Stimulated activated effector memory CD8-positive, alpha-beta T cell treated with anti-CD3 and anti-CD28 coated beads, Interleukin-12 subunit alpha, Interleukin-12 subunit beta, amount 100 ng/mL, for 72 hours (primary cell): ENCODE results near the gene FAM117A.

Source experiments
- ATAC-seq: fragments of 150-1000 bp; cut with Tn5 transposase; 2 replicates; pipeline ENCODE4 v1.10.0; 2021
- DNase-seq, 2 donors: peaks; one replicate each; pipeline ENCODE4 v3.0.0; 2021 to 2022; ENCODE audit warnings: low spot score in 2 of 2
- H3K27ac Mint-ChIP-seq: one replicate; pipeline ENCODE4 v1.8.0; 2022; ENCODE audit warnings: mild to moderate bottlenecking, mixed read lengths
- H3K36me3 Mint-ChIP-seq: one replicate; pipeline ENCODE4 v1.8.0; 2022; ENCODE audit warnings: mild to moderate bottlenecking, mixed read lengths
- H3K4me1 Mint-ChIP-seq: one replicate; pipeline ENCODE4 v1.8.0; 2022; ENCODE audit warnings: mixed read lengths
- H3K4me3 Mint-ChIP-seq: one replicate; pipeline ENCODE4 v1.8.0; 2022; ENCODE audit warnings: mild to moderate bottlenecking, mixed read lengths
- H3K9me3 Mint-ChIP-seq: one replicate; pipeline ENCODE4 v1.8.0; 2022; ENCODE audit warnings: mixed read lengths

FAM117A gene

GRCh38 chr17:49753959-49754391 lies 10.0 kb downstream of the FAM117A start:
- H3K9me3 Mint-ChIP-seq = no peaks in the 10 kb centered on the region
- H3K27ac Mint-ChIP-seq = peak overlapping the region; percentile 40
- DNase-seq (no peak), ATAC-seq (no peak)
- peak overlapping the region; percentile 23 for H3K4me3 Mint-ChIP-seq
- peaks cover 67% of the 10 kb centered on the region for H3K4me1 Mint-ChIP-seq
- peaks cover 42% of the 10 kb centered on the region for H3K36me3 Mint-ChIP-seq

DNA sequence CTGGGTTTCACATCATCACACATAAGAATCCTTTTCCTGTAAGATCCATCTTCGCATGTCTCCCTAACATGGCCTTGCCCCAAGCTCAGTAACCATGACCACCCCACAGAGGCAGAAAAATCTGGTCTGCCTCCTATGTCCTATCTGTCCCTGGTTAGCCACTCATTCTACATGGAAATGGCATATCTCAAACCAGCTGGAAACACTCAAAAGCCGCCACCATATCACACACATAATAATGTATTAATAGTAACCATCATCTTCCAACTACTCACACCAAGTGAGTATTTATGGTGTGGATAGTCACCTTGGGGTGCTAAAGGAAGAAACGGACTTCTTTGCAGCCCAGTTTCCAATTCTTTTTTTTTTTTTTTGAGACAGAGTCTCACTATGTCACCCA lies 11.4 kb downstream of the FAM117A start:
- Mint-ChIP-seq H3K36me3 (peaks cover 28% of the 10 kb centered on the region), H3K9me3 (no peaks in the 10 kb centered on the region), H3K27ac (peak overlapping the region; percentile 21), H3K4me3 (no peak overlapping the region), H3K4me1 (peaks cover 78% of the 10 kb centered on the region)
- DNase-seq (no peak), ATAC-seq (no peak)

GRCh38 chr17:49749730-49750129 lies 14.2 kb downstream of the FAM117A start:
- H3K4me1 Mint-ChIP-seq = peaks cover 82% of the 10 kb centered on the region
- no peak for ATAC-seq
- H3K27ac Mint-ChIP-seq = peak overlapping the region; percentile 65
- H3K4me3 Mint-ChIP-seq = no peak overlapping the region
- H3K36me3 Mint-ChIP-seq = peaks cover 18% of the 10 kb centered on the region
- no peak for DNase-seq
- H3K9me3 Mint-ChIP-seq = no peaks in the 10 kb centered on the region

DNA sequence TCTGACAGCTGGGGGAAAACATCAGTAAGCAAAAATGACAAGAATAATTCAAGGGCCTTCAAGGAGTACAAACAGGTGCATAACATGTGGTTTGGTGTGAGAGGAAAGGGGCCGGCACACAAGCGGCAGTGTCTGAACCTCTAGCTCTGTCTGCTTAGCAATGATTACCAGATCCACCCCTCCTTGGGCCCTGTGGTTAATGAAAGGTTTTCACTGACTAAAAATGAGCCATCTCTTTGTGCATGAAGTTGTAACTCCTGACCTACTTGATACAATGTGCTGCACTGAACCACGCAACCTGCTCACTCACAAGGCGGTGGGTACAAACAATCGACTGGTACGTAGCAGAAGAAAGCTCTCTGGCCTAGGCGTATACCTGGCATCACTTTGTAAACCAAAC lies 15.1 kb downstream of the FAM117A start:
- Mint-ChIP-seq H3K4me3 (peak overlapping the region; percentile 65), H3K27ac (peak overlapping the region; percentile 92), H3K9me3 (no peaks in the 10 kb centered on the region), H3K36me3 (peaks cover 18% of the 10 kb centered on the region), H3K4me1 (peaks cover 74% of the 10 kb centered on the region)
- DNase-seq (peak; percentile 36 to 79), ATAC-seq (peak; percentile 98)

DNA sequence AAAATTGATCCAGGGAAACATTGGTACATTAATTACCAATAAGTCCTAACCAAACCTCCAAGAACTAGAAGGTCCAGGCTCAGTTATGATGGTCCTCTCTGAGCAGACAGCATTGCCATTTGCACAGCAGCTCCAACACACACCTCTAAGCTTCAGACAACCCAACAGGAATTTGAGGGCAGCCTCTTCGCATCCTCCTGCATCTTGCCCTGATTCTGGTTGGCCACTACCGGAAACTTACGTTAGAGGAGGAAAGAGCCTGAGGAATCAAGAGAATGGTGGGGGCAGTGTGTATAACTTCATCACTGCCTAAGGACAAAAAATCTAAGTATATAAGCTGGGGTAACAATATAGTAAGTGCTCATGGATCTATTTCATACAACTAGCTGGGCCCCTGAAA lies 15.7 kb downstream of the FAM117A start:
- ATAC-seq (no peak), DNase-seq (no peak)
- Mint-ChIP-seq H3K4me1 (peaks cover 71% of the 10 kb centered on the region), H3K36me3 (peaks cover 18% of the 10 kb centered on the region), H3K9me3 (no peaks in the 10 kb centered on the region), H3K27ac (peak overlapping the region; percentile 92), H3K4me3 (peak overlapping the region; percentile 65)

- no peak for ATAC-seq
- DNase-seq = no peak
- Mint-ChIP-seq H3K4me1 (peaks cover 71% of the 10 kb centered on the region), H3K4me3 (peak overlapping the region; percentile 65), H3K36me3 (peaks cover 18% of the 10 kb centered on the region), H3K9me3 (no peaks in the 10 kb centered on the region), H3K27ac (peak overlapping the region; percentile 92)
Measured at GRCh38 chr17:49747632-49748031, 16.3 kb downstream of the FAM117A start.

DNA sequence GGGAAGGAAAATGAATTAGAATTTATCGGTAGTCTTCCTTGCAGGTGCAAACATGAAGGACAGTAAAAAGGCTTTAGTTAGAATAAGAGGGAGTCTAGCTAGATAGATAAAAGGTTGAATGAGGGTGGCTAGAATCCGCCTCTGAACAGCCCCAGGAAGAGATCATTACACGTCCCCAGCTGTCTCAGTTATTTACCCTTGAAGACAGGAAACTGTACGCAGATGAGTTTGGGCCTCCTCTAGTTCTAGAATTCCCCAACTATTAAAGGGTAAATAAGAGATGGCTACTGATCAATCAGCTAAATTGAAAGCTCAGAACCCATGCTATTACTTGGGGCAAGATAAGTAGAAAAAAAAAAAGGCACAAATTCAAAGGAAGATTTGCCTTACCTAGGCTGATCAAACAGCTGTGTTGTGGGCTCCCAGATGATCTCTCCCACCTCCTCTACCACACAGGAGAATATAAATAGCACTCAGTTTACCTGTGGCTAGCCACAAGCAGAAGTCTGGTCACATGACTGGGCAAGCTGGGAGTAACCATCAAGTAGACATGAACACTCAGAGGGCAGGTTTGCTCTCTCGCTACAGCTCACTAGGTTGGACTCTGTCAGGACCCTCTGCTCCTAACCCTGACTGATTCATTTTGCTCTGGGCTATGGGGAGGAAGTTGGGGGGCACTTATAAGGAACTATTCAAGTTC lies 17.0 kb downstream of the FAM117A start:
- H3K9me3 Mint-ChIP-seq = no peaks in the 10 kb centered on the region
- DNase-seq (no peak), ATAC-seq (peak; percentile 50)

GRCh38 chr17:49745175-49746139 lies 18.5 kb downstream of the FAM117A start:
- Mint-ChIP-seq H3K27ac (peak overlapping the region; percentile 92), H3K9me3 (no peaks in the 10 kb centered on the region), H3K36me3 (peaks cover 10% of the 10 kb centered on the region), H3K4me1 (peaks cover 80% of the 10 kb centered on the region), H3K4me3 (peak overlapping the region; percentile 65)
- ATAC-seq (no peak), DNase-seq (no peak)

More for the DNA sequence above, 17.0 kb downstream of the FAM117A start:
- Mint-ChIP-seq H3K27ac (peak overlapping the region; percentile 92), H3K4me3 (peak overlapping the region; percentile 65), H3K4me1 (peaks cover 71% of the 10 kb centered on the region), H3K36me3 (peaks cover 18% of the 10 kb centered on the region)

GRCh38 chr17:49742166-49742638 lies 21.7 kb downstream of the FAM117A start:
- Mint-ChIP-seq H3K27ac (peak overlapping the region; percentile 98), H3K36me3 (peaks cover 15% of the 10 kb centered on the region)

GRCh38 chr17:49741692-49742076 lies 22.2 kb downstream of the FAM117A start:
- ATAC-seq = no peak
- Mint-ChIP-seq H3K4me1 (peaks cover 84% of the 10 kb centered on the region), H3K27ac (peak overlapping the region; percentile 98), H3K4me3 (peak overlapping the region; percentile 92), H3K9me3 (no peaks in the 10 kb centered on the region), H3K36me3 (peaks cover 16% of the 10 kb centered on the region)
- DNase-seq = no peak

More at GRCh38 chr17:49742166-49742638, 21.7 kb downstream of the FAM117A start:
- no peak for DNase-seq
- no peak for ATAC-seq
- Mint-ChIP-seq H3K9me3 (no peaks in the 10 kb centered on the region), H3K4me1 (peaks cover 84% of the 10 kb centered on the region), H3K4me3 (peak overlapping the region; percentile 92)

GRCh38 chr17:49741009-49741691 lies 22.8 kb downstream of the FAM117A start:
- ATAC-seq = peak; percentile 35

GRCh38 chr17:49739641-49740271 lies 24.2 kb downstream of the FAM117A start:
- DNase-seq (peak; percentile 64 to 90), ATAC-seq (peak; percentile 94)
- H3K27ac Mint-ChIP-seq = peak overlapping the region; percentile 98
- H3K4me3 Mint-ChIP-seq = peak overlapping the region; percentile 92
- H3K36me3 Mint-ChIP-seq = peaks cover 16% of the 10 kb centered on the region
- H3K9me3 Mint-ChIP-seq = no peaks in the 10 kb centered on the region
- peaks cover 80% of the 10 kb centered on the region for H3K4me1 Mint-ChIP-seq

More at GRCh38 chr17:49741009-49741691, 22.8 kb downstream of the FAM117A start:
- Mint-ChIP-seq H3K9me3 (no peaks in the 10 kb centered on the region), H3K36me3 (peaks cover 20% of the 10 kb centered on the region), H3K27ac (peak overlapping the region; percentile 98), H3K4me1 (peaks cover 84% of the 10 kb centered on the region), H3K4me3 (peak overlapping the region; percentile 92)
- no peak for DNase-seq

GRCh38 chr17:49738456-49739163 lies 25.3 kb downstream of the FAM117A start:
- DNase-seq = no peak
- peaks cover 16% of the 10 kb centered on the region for H3K36me3 Mint-ChIP-seq
- peaks cover 83% of the 10 kb centered on the region for H3K4me1 Mint-ChIP-seq
- H3K27ac Mint-ChIP-seq = peak overlapping the region; percentile 98
- no peaks in the 10 kb centered on the region for H3K9me3 Mint-ChIP-seq
- no peak for ATAC-seq
- peak overlapping the region; percentile 92 for H3K4me3 Mint-ChIP-seq
